ENCODE measurements around the gene ETV2. TPM values are rescaled to one million over a fixed set of nuclear protein-coding genes. Genes with fewer than 3 reads are reported as not detected.

Gene ETV2
- total RNA-seq, 1 donor from 2014 or later, result 0.82 TPM

Other genes starting within 250 kb of the ETV2 start
- gene FFAR2, start 193.5 kb upstream of the ETV2 start, total RNA-seq, result under 0.01 TPM
- gene KRTDAP, start 151.3 kb upstream of the ETV2 start, total RNA-seq, result not detected
- gene DMKN, start 128.1 kb upstream of the ETV2 start, total RNA-seq, result under 0.01 TPM
- not detected for gene SBSN, start 113.4 kb upstream of the ETV2 start, total RNA-seq
- gene GAPDHS, start 108.3 kb upstream of the ETV2 start, total RNA-seq, result not detected
- 50.1 TPM for gene TMEM147, start 96.1 kb upstream of the ETV2 start, total RNA-seq
- not detected for gene ATP4A, start 78.1 kb upstream of the ETV2 start, total RNA-seq
- gene PMIS2, start 55.6 kb upstream of the ETV2 start, total RNA-seq, result not detected
- 5.3 TPM for gene HAUS5, start 29.0 kb upstream of the ETV2 start, total RNA-seq
- 21.6 TPM for gene RBM42, start 12.7 kb upstream of the ETV2 start, total RNA-seq
- 210 TPM for gene COX6B1, start 6.6 kb downstream of the ETV2 start, total RNA-seq
- not detected for gene UPK1A, start 24.8 kb downstream of the ETV2 start, total RNA-seq
- gene ZBTB32, start 62.8 kb downstream of the ETV2 start, total RNA-seq, result not detected
- 3.7 TPM for gene KMT2B, start 76.3 kb downstream of the ETV2 start, total RNA-seq
- gene IGFLR1, start 100.7 kb downstream of the ETV2 start, total RNA-seq, result 2.9 TPM
- gene U2AF1L4, start 103.7 kb downstream of the ETV2 start, total RNA-seq, result 9.4 TPM
- 5.7 TPM for gene PSENEN, start 103.9 kb downstream of the ETV2 start, total RNA-seq
- 9.0 TPM for gene LIN37, start 106.8 kb downstream of the ETV2 start, total RNA-seq
- under 0.01 TPM for gene HSPB6, start 115.3 kb downstream of the ETV2 start, total RNA-seq
- 3.3 TPM for gene PROSER3, start 116.4 kb downstream of the ETV2 start, total RNA-seq
- 52.6 TPM for gene ARHGAP33, start 133.8 kb downstream of the ETV2 start, total RNA-seq
- gene PRODH2, start 171.1 kb downstream of the ETV2 start, total RNA-seq, result not detected
- 1.2 TPM for gene NPHS1, start 210.8 kb downstream of the ETV2 start, total RNA-seq
- 0.41 TPM for gene KIRREL2, start 215.2 kb downstream of the ETV2 start, total RNA-seq
- gene APLP1, start 226.8 kb downstream of the ETV2 start, total RNA-seq, result 214 TPM

All from frontal cortex (tissue), 1 donor.